Stimulated activated CD4-positive, alpha-beta T cell treated with anti-CD3 and anti-CD28 coated beads, Interleukin-2, amount 100 ng/mL, for 4 hours (primary cell): ENCODE data around the gene VPS8.

Experiments
- DNase-seq: peaks from one replicate; pipeline ENCODE4 v3.0.0-alpha.2; 2020; ENCODE audit warnings: low read depth

VPS8 gene

DNA sequence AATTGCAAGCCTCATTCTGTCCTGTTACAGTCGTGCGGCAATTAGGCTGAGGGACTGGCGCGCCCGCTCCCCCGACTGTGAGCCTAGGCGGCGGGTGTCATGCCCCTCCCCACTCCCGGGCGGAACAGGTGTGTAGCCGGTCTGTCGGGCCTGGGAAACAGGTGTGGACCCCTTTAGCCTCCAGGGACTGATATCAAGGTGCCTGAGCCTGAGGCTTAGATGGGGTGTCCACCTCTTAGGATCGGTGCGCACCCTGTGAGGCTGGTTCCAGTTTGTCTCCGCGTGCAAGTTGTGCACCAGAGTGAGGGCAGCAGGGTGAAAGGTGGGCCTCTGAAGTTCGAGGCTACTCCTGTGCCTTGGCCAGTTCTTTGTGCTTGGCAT is 686 bp downstream of the VPS8 start:
- DNase-seq, result no peak

DNA sequence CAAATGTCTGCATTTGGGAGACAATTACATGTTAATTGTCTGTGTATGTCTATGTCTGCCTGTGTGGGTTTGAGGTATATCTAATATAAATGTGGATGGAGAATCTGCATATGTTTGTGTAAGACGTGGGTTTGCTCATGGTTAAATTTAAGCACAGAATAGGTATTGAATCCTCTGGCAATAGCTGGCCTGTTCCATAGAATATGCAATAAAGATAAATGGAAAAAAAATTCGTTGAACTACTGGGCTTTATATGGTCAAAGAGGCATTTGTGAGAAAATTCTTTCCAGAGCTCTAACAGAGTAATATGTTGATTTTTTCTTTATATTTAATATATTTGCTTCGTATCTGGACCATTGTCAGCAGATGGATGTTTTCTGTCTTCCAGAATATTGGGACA is 1.4 kb downstream of the VPS8 start:
- DNase-seq, result no peak

DNA sequence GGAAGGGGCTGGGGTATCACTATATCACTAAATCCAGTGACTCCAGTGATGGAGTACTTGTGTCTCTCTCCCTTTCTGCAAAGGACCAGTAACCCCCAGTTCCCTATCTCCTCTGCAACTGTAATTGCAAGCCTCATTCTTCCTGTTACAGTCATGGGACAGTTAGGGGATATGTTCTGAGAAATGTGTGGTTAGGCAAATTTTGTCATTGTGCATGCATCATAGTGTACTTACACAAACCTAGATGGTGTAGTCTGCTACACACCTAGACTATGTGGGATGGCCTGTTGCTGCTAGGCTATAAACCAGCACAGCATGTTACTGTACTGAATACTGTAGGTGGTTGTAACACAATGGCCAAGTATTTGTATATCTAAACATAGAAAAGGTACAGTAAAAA is 2.2 kb downstream of the VPS8 start:
- DNase-seq, result no peak

DNA sequence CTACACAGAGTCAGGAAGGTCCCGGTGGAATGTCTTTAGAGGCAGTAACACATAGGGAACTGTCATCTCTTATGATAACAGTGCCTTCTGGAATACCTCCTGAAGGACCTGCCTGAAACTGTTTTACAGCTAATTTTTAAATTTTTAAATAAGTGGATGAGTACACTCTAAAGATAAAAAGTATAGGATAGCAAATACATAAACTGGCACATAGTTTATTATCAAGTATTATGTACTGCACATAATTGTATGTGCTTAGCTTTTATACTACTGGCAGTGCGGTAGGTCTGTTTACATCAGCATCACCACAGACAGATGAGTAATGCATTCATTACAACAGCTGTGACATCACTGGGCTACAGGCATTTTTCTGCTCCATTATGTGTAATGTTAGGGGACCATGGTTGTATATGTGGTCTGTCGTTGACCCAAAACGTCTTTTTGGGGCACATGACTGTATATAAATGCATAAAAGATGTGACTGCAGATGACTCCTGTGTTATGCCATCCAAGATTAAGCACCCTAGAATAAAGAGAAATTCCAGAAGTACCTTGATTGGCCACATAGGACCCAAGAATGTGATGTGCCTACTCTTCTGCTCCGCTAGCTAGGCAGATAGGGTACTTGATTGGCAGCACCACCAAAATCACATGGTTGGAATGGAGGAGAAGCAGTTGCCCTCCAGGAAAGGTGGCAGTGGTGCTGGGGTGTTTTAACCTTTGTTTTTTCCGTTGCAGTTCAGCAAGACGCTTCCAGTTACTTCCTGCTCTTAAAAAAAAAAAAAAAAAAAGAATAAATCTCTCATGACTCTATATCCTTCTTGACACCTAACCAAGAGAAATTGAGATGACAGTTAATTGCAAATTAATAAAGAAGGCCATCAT is 3.3 kb downstream of the VPS8 start:
- DNase-seq, result no peak

GRCh38 chr3:184816614-184817013 is 4.6 kb downstream of the VPS8 start:
- no peak for DNase-seq

GRCh38 chr3:184820525-184820924 is 8.6 kb downstream of the VPS8 start:
- DNase-seq, result no peak

GRCh38 chr3:184821034-184821433 is 9.1 kb downstream of the VPS8 start:
- DNase-seq, result no peak

DNA sequence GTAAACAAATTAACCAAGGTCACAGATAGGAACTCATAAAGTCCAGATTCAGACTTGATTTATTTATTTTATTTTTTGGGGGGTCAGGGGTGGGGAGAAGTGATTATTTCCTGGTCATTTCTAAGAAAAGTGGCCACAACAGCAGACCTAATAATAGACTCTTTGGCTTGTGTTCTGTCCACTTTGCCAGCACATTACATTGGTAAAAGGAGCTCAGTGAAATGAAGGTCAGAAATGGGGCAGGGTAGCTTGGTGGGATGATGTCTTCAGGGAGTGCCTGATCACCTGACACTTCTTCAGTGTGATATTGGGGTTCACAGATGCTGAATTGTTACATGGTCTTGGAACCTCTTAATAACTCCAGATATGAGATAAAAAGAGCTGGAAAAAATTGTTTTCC is 10.1 kb downstream of the VPS8 start:
- no peak for DNase-seq

DNA sequence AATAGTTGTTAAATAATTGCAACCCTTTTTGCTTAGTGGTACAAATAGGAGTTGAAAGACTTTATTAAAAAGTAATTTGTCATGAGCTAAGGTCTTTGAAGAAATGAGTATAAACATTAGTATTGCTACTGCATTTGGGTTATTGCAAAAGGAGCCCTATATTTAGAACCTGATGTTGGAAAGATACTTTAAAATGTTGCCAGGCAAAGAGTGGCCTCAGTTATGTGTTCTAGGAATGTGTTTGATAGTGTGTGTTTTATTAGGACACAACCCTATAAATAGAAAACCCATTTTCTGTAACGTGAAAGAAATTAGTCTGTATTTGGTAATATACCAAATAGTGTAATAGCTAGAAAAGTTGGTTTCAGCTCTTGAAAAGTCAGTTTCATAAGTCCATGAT is 10.7 kb downstream of the VPS8 start:
- no peak for DNase-seq

GRCh38 chr3:184823990-184824389 is 12.0 kb downstream of the VPS8 start:
- DNase-seq, result no peak

DNA sequence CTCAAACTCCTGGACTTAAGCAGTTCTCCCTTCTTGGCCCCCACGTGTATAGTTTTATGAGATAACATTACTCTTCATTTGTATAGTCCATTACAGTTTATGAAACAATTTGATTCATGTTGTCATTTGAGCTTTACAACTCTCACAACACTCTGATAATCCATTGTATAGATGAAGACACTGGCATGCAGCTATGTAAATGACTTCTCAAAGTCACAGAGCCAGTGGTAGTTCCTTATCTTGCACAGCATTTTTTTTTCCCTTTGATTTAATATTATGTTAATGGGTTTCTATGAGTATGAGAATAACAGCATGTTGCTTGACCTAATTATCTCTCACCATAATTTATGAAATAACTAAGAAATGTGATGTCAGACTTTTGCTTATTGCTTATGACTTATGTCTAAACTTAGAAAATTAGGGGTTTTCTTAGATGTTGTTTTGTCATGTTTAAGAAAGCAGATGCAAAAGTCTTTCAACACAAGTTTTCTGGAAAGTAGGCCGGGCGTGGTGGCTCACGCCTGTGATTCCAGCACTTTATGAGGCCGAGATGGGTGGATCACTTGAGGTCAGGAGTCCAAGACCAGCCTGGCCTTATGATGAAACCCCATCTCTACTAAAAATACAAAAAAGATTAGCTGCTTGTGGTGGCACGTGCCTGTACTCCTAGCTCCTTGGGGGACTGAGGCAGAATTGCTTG is 13.3 kb downstream of the VPS8 start:
- DNase-seq, result no peak

GRCh38 chr3:184827572-184827971 is 15.6 kb downstream of the VPS8 start:
- DNase-seq, result no peak

- no peak for DNase-seq
Measured at GRCh38 chr3:184832044-184832443, 20.1 kb downstream of the VPS8 start.

GRCh38 chr3:184832903-184833302 is 20.9 kb downstream of the VPS8 start:
- no peak for DNase-seq

GRCh38 chr3:184836090-184836822 is 24.3 kb downstream of the VPS8 start:
- DNase-seq, result no peak

- DNase-seq, result no peak
Measured at GRCh38 chr3:184842433-184842832, 30.5 kb downstream of the VPS8 start.

DNA sequence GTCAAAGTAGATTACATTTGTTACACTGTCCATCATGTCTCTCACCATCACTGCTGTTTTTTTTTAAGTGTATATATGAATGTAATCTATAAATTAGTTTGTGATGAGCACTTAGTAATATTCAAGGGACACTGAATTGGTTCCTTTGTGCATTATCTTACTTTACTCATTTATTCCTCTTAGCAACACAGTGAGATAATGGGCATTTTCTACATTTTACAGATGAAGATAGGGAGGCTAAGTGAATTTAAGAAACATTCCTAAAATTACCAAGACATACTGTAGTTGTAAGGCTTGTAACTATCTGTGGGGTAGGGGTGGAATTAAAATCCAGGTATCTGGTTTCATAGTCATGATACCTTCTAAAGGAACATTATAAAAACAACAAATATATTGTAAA is 33.9 kb downstream of the VPS8 start:
- no peak for DNase-seq

DNA sequence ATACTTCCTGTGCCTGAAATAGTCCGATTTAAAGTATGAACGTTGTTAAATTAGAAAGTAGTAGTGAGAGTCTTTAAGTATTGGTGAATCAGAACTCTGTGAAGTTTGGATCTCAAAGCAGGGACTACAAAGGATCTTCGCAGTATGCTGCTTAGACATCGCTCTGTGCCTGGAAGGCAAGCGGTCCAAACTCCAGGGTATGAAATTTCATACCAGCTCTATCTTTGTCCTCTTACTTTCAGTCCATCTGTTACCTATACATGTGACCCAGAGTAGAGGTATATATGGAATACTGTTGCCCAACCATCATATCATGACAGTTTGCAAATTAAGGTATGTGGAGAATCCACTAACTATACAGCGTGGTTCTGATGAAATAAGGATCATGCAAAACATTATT is 34.5 kb downstream of the VPS8 start:
- no peak for DNase-seq

DNA sequence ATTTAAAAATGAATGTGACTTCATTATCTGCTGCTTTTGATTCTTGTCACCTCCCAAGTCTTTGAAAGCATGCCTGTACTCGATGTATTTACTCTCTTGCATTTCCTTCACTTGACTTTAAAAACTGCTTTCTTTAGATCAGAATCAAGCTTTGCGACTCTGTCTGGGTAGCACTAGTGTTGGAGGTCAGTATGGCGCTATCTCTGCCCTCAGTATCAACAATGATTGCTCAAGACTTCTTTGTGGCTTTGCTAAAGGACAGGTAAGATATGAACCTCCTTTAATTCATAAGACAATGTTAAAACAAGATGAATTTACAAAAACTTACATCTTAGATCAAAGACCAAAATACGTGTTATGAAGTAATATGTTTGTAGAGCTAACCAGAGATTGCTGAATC is 37.0 kb downstream of the VPS8 start:
- no peak for DNase-seq

DNA sequence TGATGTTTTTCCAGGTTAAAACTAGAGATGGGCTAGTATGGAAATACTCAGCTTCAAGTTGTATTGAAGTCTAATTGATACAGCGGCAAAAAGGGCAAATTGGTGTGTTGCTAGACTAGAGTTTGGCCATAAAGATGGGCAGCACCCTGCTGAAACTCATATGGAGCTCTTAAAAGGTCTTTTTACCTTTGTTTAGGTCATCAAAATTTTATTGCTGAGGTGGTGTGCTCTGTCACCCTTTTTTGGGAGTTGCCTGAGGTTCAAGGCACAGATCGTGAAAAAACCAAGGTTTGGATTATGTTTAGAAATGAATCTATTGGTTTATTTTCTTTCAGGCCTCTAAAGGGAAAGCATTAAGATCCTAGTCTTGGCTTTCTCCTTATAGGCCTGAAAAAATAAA is 38.2 kb downstream of the VPS8 start:
- DNase-seq, result no peak

DNA sequence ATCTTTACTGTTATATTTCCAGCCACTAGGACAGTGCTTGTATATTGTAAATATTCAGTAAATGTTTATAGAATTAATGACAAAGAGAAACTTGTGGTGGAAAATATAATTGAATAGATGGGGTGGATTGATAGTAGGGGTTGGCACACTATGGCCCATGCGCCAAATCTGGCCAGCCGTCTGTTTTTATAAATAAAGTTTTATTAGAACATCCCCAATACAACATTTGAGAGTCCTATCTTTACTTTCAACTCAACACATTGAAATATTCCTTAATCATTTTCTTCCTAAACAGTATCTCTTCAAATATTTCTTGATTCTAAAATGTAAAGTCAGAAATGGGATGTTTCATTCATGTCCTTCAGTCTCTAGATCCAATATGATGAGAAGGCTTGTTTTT is 45.1 kb downstream of the VPS8 start:
- no peak for DNase-seq

DNA sequence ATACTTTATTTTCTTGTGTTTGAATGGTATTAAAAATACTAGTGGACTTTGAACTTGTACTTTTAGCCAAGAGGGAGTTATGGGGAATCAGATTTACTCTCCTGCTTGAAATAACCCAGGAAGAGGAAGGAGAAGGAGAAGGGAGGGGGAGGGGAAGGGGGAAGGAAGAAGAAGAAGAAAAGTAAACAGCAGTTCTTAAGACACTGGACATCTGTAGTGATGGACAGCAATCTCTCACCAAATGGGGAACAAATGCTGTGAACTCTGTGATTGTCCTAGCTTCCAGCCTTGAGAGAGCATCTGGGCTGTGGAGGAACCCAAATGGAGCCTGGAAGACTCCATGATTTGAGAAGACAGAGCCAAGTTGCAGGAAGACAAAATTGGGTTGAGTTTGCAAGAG is 52.0 kb downstream of the VPS8 start:
- DNase-seq, result no peak

GRCh38 chr3:184868477-184868876 is 56.5 kb downstream of the VPS8 start:
- no peak for DNase-seq
